H1 (cell line): Measurements from ENCODE around the gene TGFA. TPM values are rescaled to one million over a fixed set of nuclear protein-coding genes. Genes with fewer than 3 reads are reported as not detected.

ENCODE experiments used
- polyA plus RNA-seq, 7 experiments: library from polyadenylated mRNA; depleted of rRNA in 3 of 7; stranded (reverse) in 5 of 7; unstranded in 2 of 7; fragments of >200 nt in 5 of 7; fragments of 200-250 nt in 2 of 7; gene quantifications; 1 replicate in 5 of 7; 2 replicates in 1 of 7; 4 replicates in 1 of 7; pipeline versions ENCODE4 v1.2.1 to v1.2.3, GENCODE V29; 2011 to 2013; ENCODE audit warnings: missing spikeins in 2 of 7, mixed read lengths in 2 of 7
- total RNA-seq: library from RNA; stranded (reverse); fragmentation: NEBNext Ultra II Directional; extraction: Animal tissue kit (Norgen Biotek cat#: 25700); gene quantifications from 2 replicates; pipeline ENCODE4 v1.2.1, GENCODE V29; 2021

The TGFA gene
- total and polyA plus RNA-seq, 2 of the 8 experiments (the other 6 are each of a cell fraction or from before 2014, with no cell fraction given), result 1.8 to 3.7 TPM

Other genes starting within 250 kb of the TGFA start
- 166 and 170 TPM in 2 replicates for gene ADD2, start 214.4 kb upstream of the TGFA start, total RNA-seq
- 58.5 and 96.4 TPM in 2 replicates for gene ADD2, start 214.4 kb upstream of the TGFA start, polyA plus RNA-seq (2011; rRNA removed)
- gene FIGLA, start 236.8 kb upstream of the TGFA start, total RNA-seq, result not detected in 2 replicates
- gene FIGLA, start 236.8 kb upstream of the TGFA start, polyA plus RNA-seq (2011; rRNA removed), result not detected in 2 replicates